PC-3 (cell line): ENCODE results near the gene RNF113B.

ENCODE experiments used
- EZH2 ChIP-seq: fragments of 300-600 bp; sonication (generic); IDR thresholded peaks from one replicate; pipeline ENCODE4 v1.6.1; 2017; ENCODE audit warnings: antibody characterized with exemption, mild to moderate bottlenecking, low read length; ENCODE audit not compliant: unreplicated experiment
- EZH2phosphoT487 ChIP-seq: fragments of 300-600 bp; sonication (generic); IDR thresholded peaks from 2 replicates; pipeline ENCODE4 v1.6.1; 2018; ENCODE audit warnings: mild to moderate bottlenecking, antibody characterized with exemption, low read length, borderline replicate concordance
- TF ChIP-seq, protein P1 (sequence below): fragments of 300-600 bp; sonication (generic); conservative IDR thresholded peaks from 2 replicates; pipeline ENCODE4 v1.5.1; 2017; ENCODE audit warnings: antibody characterized with exemption, low read depth, mild to moderate bottlenecking, low read length

DNA sequence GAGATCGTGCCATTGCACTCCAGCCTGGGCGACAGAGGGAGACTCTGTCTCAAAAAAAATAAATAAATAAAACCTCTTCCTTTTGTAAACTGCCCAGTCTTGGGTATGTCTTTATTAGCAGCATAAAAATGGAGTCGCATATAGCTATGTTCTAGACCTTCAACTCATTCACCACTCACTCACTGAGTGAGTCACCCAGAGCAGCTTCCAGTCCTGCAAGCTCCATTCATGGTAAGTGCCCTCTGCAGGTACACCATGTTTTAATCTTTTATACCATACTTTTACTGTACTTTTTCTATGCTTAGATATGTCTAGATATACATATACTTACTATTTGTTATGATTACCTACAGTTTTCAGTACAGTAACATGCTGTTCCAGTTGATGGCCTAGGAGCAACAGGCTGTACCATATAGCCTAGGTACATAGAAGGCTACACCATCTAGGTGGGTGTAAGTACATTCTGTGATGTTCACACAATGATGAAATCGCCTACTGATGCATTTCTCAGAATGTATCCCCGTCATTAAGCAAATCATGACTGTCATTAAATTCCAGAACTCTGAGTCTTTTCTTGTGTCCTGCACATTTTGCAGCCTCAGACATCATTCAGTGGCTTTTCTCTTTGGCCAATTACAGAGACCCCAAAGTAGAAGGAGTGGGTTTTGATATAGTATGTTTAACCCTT is 47.9 kb downstream of the RNF113B start:
- TF ChIP-seq, protein P1, sequence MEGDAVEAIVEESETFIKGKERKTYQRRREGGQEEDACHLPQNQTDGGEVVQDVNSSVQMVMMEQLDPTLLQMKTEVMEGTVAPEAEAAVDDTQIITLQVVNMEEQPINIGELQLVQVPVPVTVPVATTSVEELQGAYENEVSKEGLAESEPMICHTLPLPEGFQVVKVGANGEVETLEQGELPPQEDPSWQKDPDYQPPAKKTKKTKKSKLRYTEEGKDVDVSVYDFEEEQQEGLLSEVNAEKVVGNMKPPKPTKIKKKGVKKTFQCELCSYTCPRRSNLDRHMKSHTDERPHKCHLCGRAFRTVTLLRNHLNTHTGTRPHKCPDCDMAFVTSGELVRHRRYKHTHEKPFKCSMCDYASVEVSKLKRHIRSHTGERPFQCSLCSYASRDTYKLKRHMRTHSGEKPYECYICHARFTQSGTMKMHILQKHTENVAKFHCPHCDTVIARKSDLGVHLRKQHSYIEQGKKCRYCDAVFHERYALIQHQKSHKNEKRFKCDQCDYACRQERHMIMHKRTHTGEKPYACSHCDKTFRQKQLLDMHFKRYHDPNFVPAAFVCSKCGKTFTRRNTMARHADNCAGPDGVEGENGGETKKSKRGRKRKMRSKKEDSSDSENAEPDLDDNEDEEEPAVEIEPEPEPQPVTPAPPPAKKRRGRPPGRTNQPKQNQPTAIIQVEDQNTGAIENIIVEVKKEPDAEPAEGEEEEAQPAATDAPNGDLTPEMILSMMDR, result peak; percentile 23; the same call in 1 of the 2 replicates
- TF ChIP-seq EZH2 (no peak), EZH2phosphoT487 (no peak)
